Epithelial cell of esophagus (primary cell): ENCODE data around the gene NACAD.

Experiments
- DNase-seq: peaks from one replicate; pipeline ENCODE4 v3.0.0; 2010; ENCODE audit warnings: low read depth
- H3K4me3 ChIP-seq: 2 replicates; pipeline ENCODE4 v1.5.1; 2011; ENCODE audit warnings: mild to moderate bottlenecking, low read length, control low read depth
- CTCF ChIP-seq: IDR thresholded peaks from 2 replicates; pipeline ENCODE4 v1.5.1; 2011; ENCODE audit warnings: low read depth, mild to moderate bottlenecking, low read length, control low read depth, inconsistent platforms; ENCODE audit not compliant: insufficient read depth; ENCODE audit errors: missing control alignments

The NACAD gene

GRCh38 chr7:45076946-45077345 is 11.8 kb downstream of the NACAD start:
- H3K4me3 ChIP-seq, result no peak overlapping the region
- TF ChIP-seq CTCF, result no peak
- no peak for DNase-seq

GRCh38 chr7:45075871-45076796 is 12.6 kb downstream of the NACAD start:
- TF ChIP-seq CTCF, result no peak
- DNase-seq, result no peak
- H3K4me3 ChIP-seq, result no peak overlapping the region

- no peak for DNase-seq
- no peak overlapping the region for H3K4me3 ChIP-seq
- no peak for TF ChIP-seq CTCF
These were observed 13.5 kb downstream of the NACAD start for GRCh38 chr7:45075355-45075644.

GRCh38 chr7:45074528-45075354 is 14.0 kb downstream of the NACAD start:
- TF ChIP-seq CTCF, result no peak
- no peak for DNase-seq
- H3K4me3 ChIP-seq, result no peak overlapping the region

GRCh38 chr7:45073786-45074527 is 14.8 kb downstream of the NACAD start:
- no peak for TF ChIP-seq CTCF
- no peak overlapping the region for H3K4me3 ChIP-seq
- DNase-seq, result peak; percentile 13

GRCh38 chr7:45073031-45073785 is 15.6 kb downstream of the NACAD start:
- H3K4me3 ChIP-seq, result no peak overlapping the region
- DNase-seq, result no peak
- no peak for TF ChIP-seq CTCF
